ENCODE data around the gene NAGA. TPM values are rescaled to one million over a fixed set of nuclear protein-coding genes. Genes with fewer than 3 reads are reported as not detected.
"Not testable (repeated sequence)": the region's sequence is repeated elsewhere in the genome, so short reads cannot be mapped to it uniquely, and the experiment has no call there.

Gene NAGA
- total and polyA plus RNA-seq, 5 donors: 9.4 to 16.3 (median 15.0) TPM

DNA sequence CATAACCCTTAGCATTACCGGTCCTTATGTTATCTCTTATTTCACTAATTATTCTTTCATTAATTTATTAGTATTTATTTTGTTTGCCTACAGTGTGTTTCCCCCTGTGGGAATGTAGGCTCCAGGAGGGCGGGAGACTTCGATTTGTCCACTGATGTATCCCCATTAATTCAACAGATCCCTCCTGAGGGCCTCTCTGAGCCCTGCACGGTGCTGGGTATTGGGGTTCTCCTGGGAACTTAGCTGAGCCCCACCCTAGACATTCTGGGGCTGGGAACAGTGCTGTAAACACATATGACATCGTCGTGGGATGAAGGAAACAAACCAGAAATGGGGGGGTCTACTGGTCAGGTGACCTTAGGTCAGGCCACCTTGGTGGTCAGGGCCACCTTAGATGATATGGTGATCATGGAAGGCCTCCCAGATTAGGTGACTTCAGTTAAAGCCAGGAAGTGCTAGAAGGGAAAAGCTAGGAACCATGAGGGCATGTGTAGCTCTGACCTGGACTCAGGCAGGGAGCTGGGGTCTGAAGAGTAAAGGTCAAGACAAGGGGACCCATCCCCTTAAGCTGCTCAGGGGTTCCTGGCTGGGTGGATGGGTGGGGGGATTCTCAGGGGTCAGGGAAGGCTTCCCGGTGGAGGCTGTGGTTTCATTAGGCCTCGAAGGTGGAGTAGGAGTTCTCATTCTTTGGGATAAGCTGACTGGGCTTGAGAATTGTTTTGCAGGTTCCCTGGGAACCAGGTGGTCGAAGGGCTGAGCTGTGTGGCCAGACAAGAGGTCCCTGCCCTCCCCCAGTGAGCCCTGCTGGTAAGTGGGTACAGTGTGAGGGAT lies 4.4 kb upstream of the NAGA start:
- ATAC-seq: no peak
- H3K9me3 ChIP-seq (ENCODE audit: control insufficient read depth, low read length): no peaks in the 10 kb centered on the region
- peak overlapping the region; percentile 67 for H3K4me3 ChIP-seq (ENCODE audit: low read length)
- intact Hi-C loops (cut with DNase I): no loop called here
- H3K27ac ChIP-seq (ENCODE audit: low read length): peak overlapping the region; percentile 69
- 59% methylated on average over 9 of the region's 9 CpGs for WGBS
- DNase-seq: no peak
- H3K27me3 ChIP-seq (ENCODE audit: control insufficient read depth, insufficient read depth): no peaks in the 10 kb centered on the region
- peaks cover 5% of the 10 kb centered on the region for H3K4me1 ChIP-seq (ENCODE audit: control insufficient read depth, insufficient read depth, low read length)

- DNase-seq (peak; percentile 67 to 86 (median 85)), ATAC-seq (peak; percentile 1 to 7)
- under 1% methylated on average over 55 of the region's 55 CpGs for WGBS
- no peaks in the 10 kb centered on the region for H3K27me3 ChIP-seq (ENCODE audit: control insufficient read depth, insufficient read depth)
- peak within 1 kb of the TSS; percentile 69 for H3K27ac ChIP-seq (ENCODE audit: low read length)
- peak within 1 kb of the TSS; percentile 67 for H3K4me3 ChIP-seq (ENCODE audit: low read length)
- intact Hi-C loops (cut with DNase I): no loop called here
- peaks cover 5% of the 10 kb centered on the region for H3K4me1 ChIP-seq (ENCODE audit: control insufficient read depth, insufficient read depth, low read length)
- no peaks in the 10 kb centered on the region for H3K9me3 ChIP-seq (ENCODE audit: control insufficient read depth, low read length)
Measured at GRCh38 chr22:42074132-42074811, 3.7 kb upstream of the NAGA start, which contains the start of gene PHETA2. Gene PHETA2 (plus strand): TSS chr22:42074248. CDS start chr22:42077294, 3,046 bp downstream.

- H3K4me3 ChIP-seq (ENCODE audit: low read length): peak overlapping the region; percentile 67
- ATAC-seq (no peak), DNase-seq (no peak)
- 55% methylated on average over 14 of the region's 14 CpGs for WGBS
- H3K9me3 ChIP-seq (ENCODE audit: control insufficient read depth, low read length): no peaks in the 10 kb centered on the region
- no peaks in the 10 kb centered on the region for H3K27me3 ChIP-seq (ENCODE audit: control insufficient read depth, insufficient read depth)
- no peak overlapping the region for H3K27ac ChIP-seq (ENCODE audit: low read length)
- intact Hi-C loops (cut with DNase I): no loop called here
- peaks cover 4% of the 10 kb centered on the region for H3K4me1 ChIP-seq (ENCODE audit: control insufficient read depth, insufficient read depth, low read length)
Measured at GRCh38 chr22:42073621-42074041, 3.0 kb upstream of the NAGA start.

GRCh38 chr22:42072606-42073330 lies 2.2 kb upstream of the NAGA start:
- Histone ChIP-seq H3K4me1 (ENCODE audit: control insufficient read depth, insufficient read depth, low read length) (no peaks in the 10 kb centered on the region), H3K27ac (ENCODE audit: low read length) (no peak overlapping the region), H3K9me3 (ENCODE audit: control insufficient read depth, low read length) (no peaks in the 10 kb centered on the region), H3K27me3 (ENCODE audit: control insufficient read depth, insufficient read depth) (no peaks in the 10 kb centered on the region), H3K4me3 (ENCODE audit: low read length) (no peak overlapping the region)
- intact Hi-C loops (cut with DNase I): no loop called here
- DNase-seq: peak in 1 of 3 donors; percentile 41
- no peak for ATAC-seq
- 77% methylated on average over 8 of the region's 8 CpGs for WGBS

GRCh38 chr22:42071508-42071907 lies 896 bp upstream of the NAGA start:
- WGBS: 69% methylated on average over 7 of the region's 7 CpGs
- H3K27me3 ChIP-seq (ENCODE audit: control insufficient read depth, insufficient read depth); ATAC-seq; H3K4me1 ChIP-seq (ENCODE audit: control insufficient read depth, insufficient read depth, low read length); intact Hi-C loops (cut with DNase I); H3K9me3 ChIP-seq (ENCODE audit: control insufficient read depth, low read length); H3K27ac ChIP-seq (ENCODE audit: low read length); H3K4me3 ChIP-seq (ENCODE audit: low read length); DNase-seq: not testable (repeated sequence)

DNA sequence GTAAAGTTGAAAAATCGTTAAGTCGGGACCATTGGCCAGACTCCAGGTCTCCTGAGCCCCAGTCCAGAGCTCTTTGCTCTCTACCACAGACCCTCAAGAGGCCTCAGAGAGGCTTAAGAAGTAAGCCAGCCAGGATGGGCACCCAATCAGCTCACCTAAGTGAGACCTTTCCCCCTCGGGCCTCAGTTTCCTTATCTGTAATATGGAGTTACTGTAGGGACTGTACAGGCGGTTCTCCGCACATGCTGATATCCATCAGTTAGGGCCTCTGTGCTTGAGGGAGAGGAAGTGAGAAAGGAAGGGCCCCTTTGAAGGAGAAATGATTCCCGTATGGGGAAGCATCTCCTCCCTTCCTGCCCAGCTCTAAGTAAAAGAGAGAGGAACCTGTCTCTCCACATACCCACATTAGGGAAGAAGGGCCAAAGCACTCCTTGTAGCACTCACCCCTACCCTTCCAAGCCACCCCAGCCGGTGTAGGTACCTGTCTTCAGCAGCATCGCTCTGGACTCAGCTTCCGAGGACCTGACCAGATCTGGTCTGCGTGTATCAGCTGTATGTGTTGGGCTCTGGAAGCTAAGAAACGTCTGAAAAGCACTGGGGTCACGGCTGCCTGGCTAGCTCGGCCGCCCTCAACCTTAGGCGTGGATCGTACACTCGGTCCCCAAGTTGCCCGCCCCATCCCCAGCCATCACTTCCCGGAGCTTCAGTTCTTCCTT lies 653 bp downstream of the NAGA start:
- intact Hi-C loops (cut with DNase I): no loop called here
- no peak for DNase-seq
- H3K27ac ChIP-seq (ENCODE audit: low read length): peak overlapping the region; percentile 85
- no peaks in the 10 kb centered on the region for H3K4me1 ChIP-seq (ENCODE audit: control insufficient read depth, insufficient read depth, low read length)
- ATAC-seq: peak; percentile 1 to 7
- peak overlapping the region; percentile 63 for H3K4me3 ChIP-seq (ENCODE audit: low read length)
- 20% methylated on average over 19 of the region's 19 CpGs for WGBS
- H3K9me3 ChIP-seq (ENCODE audit: control insufficient read depth, low read length): no peaks in the 10 kb centered on the region
- H3K27me3 ChIP-seq (ENCODE audit: control insufficient read depth, insufficient read depth): no peaks in the 10 kb centered on the region

GRCh38 chr22:42068291-42068690 lies 2.3 kb downstream of the NAGA start:
- DNase-seq (no peak), ATAC-seq (no peak)
- Histone ChIP-seq H3K9me3 (ENCODE audit: control insufficient read depth, low read length) (no peaks in the 10 kb centered on the region), H3K27me3 (ENCODE audit: control insufficient read depth, insufficient read depth) (no peaks in the 10 kb centered on the region), H3K27ac (ENCODE audit: low read length) (no peak overlapping the region), H3K4me1 (ENCODE audit: control insufficient read depth, insufficient read depth, low read length) (no peaks in the 10 kb centered on the region), H3K4me3 (ENCODE audit: low read length) (no peak overlapping the region)
- 96% methylated on average over 4 of the region's 4 CpGs for WGBS
- intact Hi-C loops (cut with DNase I): no loop called here

DNA sequence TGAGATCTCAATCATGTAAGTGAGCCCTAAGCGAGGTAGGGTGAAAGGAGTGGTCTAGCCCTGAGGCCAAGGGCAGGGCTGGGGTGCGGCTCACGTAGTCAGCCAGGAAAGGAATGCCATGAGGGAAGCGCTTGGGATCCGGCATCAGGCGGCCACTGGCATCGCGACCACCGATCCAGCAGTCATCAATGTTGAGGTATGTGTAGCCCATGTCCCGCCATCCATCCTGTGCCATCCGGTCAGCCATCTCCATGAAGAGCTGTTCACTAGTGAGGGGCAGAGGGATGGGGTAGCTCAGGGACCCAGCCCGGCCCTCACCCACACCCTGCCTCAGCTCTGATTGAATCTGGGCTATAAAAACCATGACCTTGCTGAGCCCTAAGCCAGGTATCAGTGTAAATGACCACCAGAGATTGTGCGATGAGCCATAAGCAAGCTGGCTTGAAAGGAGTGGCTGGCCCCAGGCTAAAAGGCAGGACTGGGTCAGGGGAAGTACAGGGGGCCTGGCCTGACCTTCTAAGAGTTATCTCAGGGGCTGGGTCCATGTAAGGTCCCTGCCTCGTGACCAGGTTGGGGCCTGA lies 2.9 kb downstream of the NAGA start:
- DNase-seq (no peak), ATAC-seq (no peak)
- Histone ChIP-seq H3K4me3 (ENCODE audit: low read length) (no peak overlapping the region), H3K4me1 (ENCODE audit: control insufficient read depth, insufficient read depth, low read length) (no peaks in the 10 kb centered on the region), H3K27me3 (ENCODE audit: control insufficient read depth, insufficient read depth) (no peaks in the 10 kb centered on the region), H3K27ac (ENCODE audit: low read length) (no peak overlapping the region), H3K9me3 (ENCODE audit: control insufficient read depth, low read length) (no peaks in the 10 kb centered on the region)
- intact Hi-C loops (cut with DNase I): no loop called here
- 97% methylated on average over 14 of the region's 14 CpGs for WGBS

- intact Hi-C loops (cut with DNase I): no loop called here
- WGBS: 96% methylated on average over 10 of the region's 10 CpGs
- no peak for DNase-seq
- Histone ChIP-seq H3K4me1 (ENCODE audit: control insufficient read depth, insufficient read depth, low read length) (no peaks in the 10 kb centered on the region), H3K27me3 (ENCODE audit: control insufficient read depth, insufficient read depth) (no peaks in the 10 kb centered on the region), H3K4me3 (ENCODE audit: low read length) (no peak overlapping the region), H3K9me3 (ENCODE audit: control insufficient read depth, low read length) (no peaks in the 10 kb centered on the region), H3K27ac (ENCODE audit: low read length) (no peak overlapping the region)
- ATAC-seq: no peak
Measured at GRCh38 chr22:42066937-42067336, 3.7 kb downstream of the NAGA start.

- Histone ChIP-seq H3K4me1 (ENCODE audit: control insufficient read depth, insufficient read depth, low read length) (no peaks in the 10 kb centered on the region), H3K9me3 (ENCODE audit: control insufficient read depth, low read length) (no peaks in the 10 kb centered on the region), H3K4me3 (ENCODE audit: low read length) (no peak overlapping the region), H3K27me3 (ENCODE audit: control insufficient read depth, insufficient read depth) (no peaks in the 10 kb centered on the region), H3K27ac (ENCODE audit: low read length) (no peak overlapping the region)
- DNase-seq (no peak), ATAC-seq (no peak)
- intact Hi-C loops (cut with DNase I): no loop called here
- WGBS: 96% methylated on average over 7 of the region's 7 CpGs
Measured at GRCh38 chr22:42066126-42066761, 4.4 kb downstream of the NAGA start.
